H9 (cell line): ENCODE results near the gene C18orf54. TPM values are rescaled to one million over a fixed set of nuclear protein-coding genes. Genes with fewer than 3 reads are reported as not detected.

Experiments
- DNase-seq: peaks from one replicate; pipeline ENCODE4 v3.0.0-alpha.2; 2017
- H2AFZ ChIP-seq: one replicate; pipeline ENCODE4 v1.6.1; 2013; ENCODE audit warnings: mild to moderate bottlenecking, low read length, control low read depth, moderate library complexity
- H2AK5ac ChIP-seq: 2 replicates; pipeline ENCODE4 v1.6.1; 2013; ENCODE audit warnings: low read length, control low read depth, mixed read lengths; ENCODE audit not compliant: insufficient read length
- H2BK120ac ChIP-seq: one replicate; pipeline ENCODE4 v1.6.1; 2013; ENCODE audit warnings: low read depth, mild to moderate bottlenecking, low read length, control low read depth, inconsistent platforms; ENCODE audit not compliant: poor library complexity, severe bottlenecking
- H2BK12ac ChIP-seq: 2 replicates; pipeline ENCODE4 v1.6.1; 2013; ENCODE audit warnings: low read length, control low read depth, mixed read lengths, low read depth; ENCODE audit not compliant: insufficient read length
- H2BK15ac ChIP-seq: 2 replicates; pipeline ENCODE4 v1.6.1; 2013; ENCODE audit warnings: low read depth, low read length, control low read depth
- H2BK20ac ChIP-seq: one replicate; pipeline ENCODE4 v1.6.1; 2013; ENCODE audit warnings: low read depth, mild to moderate bottlenecking, low read length, control low read depth, inconsistent platforms; ENCODE audit not compliant: poor library complexity, severe bottlenecking
- H2BK5ac ChIP-seq: 2 replicates; pipeline ENCODE4 v1.6.1; 2013; ENCODE audit warnings: low read length, control low read depth, mixed read lengths; ENCODE audit not compliant: insufficient read length
- H3K14ac ChIP-seq: 2 replicates; pipeline ENCODE4 v1.6.1; 2013; ENCODE audit warnings: low read length, control low read depth; ENCODE audit not compliant: insufficient read depth
- H3K18ac ChIP-seq: 2 replicates; pipeline ENCODE4 v1.6.1; 2013; ENCODE audit warnings: low read depth, mild to moderate bottlenecking, mixed read lengths, low read length, control low read depth; ENCODE audit not compliant: insufficient read length
- H3K23ac ChIP-seq: 2 replicates; pipeline ENCODE4 v1.6.1; 2013; ENCODE audit warnings: low read length, control low read depth, mixed read lengths, low read depth; ENCODE audit not compliant: insufficient read length
- H3K23me2 ChIP-seq: 2 replicates; pipeline ENCODE4 v1.6.1; 2013; ENCODE audit warnings: low read depth, mild to moderate bottlenecking, mixed read lengths, low read length, control low read depth; ENCODE audit not compliant: insufficient read length, poor library complexity, severe bottlenecking
- H3K27ac ChIP-seq: 2 replicates; pipeline ENCODE4 v1.5.1; 2013; ENCODE audit warnings: low read length, control low read depth, mixed read lengths, low read depth; ENCODE audit not compliant: insufficient read length
- H3K27me3 ChIP-seq: 2 replicates; pipeline ENCODE4 v1.6.1; 2013; ENCODE audit warnings: low read length, control low read depth, inconsistent platforms; ENCODE audit not compliant: insufficient read depth
- H3K4ac ChIP-seq: 2 replicates; pipeline ENCODE4 v1.6.1; 2013; ENCODE audit warnings: low read depth, mild to moderate bottlenecking, control low read depth, inconsistent platforms, low read length, moderate library complexity
- H3K4me1 ChIP-seq: 2 replicates; pipeline ENCODE4 v1.6.1; 2013; ENCODE audit warnings: low read length, control low read depth, inconsistent platforms; ENCODE audit not compliant: insufficient read depth
- H3K4me2 ChIP-seq: 2 replicates; pipeline ENCODE4 v1.6.1; 2013; ENCODE audit warnings: low read length, control low read depth, mixed read lengths; ENCODE audit not compliant: insufficient read length, insufficient read depth
- H3K56ac ChIP-seq: 2 replicates; pipeline ENCODE4 v1.6.1; 2013; ENCODE audit warnings: low read depth, mild to moderate bottlenecking, mixed read lengths, low read length, control low read depth; ENCODE audit not compliant: insufficient read length
- H3K79me1 ChIP-seq: 2 replicates; pipeline ENCODE4 v1.6.1; 2013; ENCODE audit warnings: low read depth, mild to moderate bottlenecking, moderate library complexity, low read length, control low read depth, inconsistent platforms; ENCODE audit not compliant: insufficient read depth, poor library complexity, severe bottlenecking
- H3K79me2 ChIP-seq: 2 replicates; pipeline ENCODE4 v1.6.1; 2013; ENCODE audit warnings: low read length, control low read depth, inconsistent platforms; ENCODE audit not compliant: insufficient read depth
- H3K9ac ChIP-seq: 2 replicates; pipeline ENCODE4 v1.6.1; 2013; ENCODE audit warnings: low read length, control low read depth, mixed read lengths; ENCODE audit not compliant: insufficient read length; ENCODE audit errors: extremely low read depth
- H3K9me3 ChIP-seq: one replicate; pipeline ENCODE4 v1.6.1; 2013; ENCODE audit warnings: low read depth, low read length, inconsistent platforms; ENCODE audit not compliant: control insufficient read depth
- H3T11ph ChIP-seq: one replicate; pipeline ENCODE4 v1.6.1; 2013; ENCODE audit warnings: mild to moderate bottlenecking, low read length, control low read depth, inconsistent platforms
- H4K20me1 ChIP-seq: one replicate; pipeline ENCODE4 v1.6.1; 2013; ENCODE audit not compliant: control insufficient read depth, insufficient read length, insufficient read depth
- H4K5ac ChIP-seq: 2 replicates; pipeline ENCODE4 v1.6.1; 2013; ENCODE audit warnings: low read depth, mild to moderate bottlenecking, mixed read lengths, low read length, control low read depth; ENCODE audit not compliant: insufficient read length
- H4K8ac ChIP-seq: replicated peaks from 2 replicates; pipeline ENCODE4 v1.6.1; 2013; ENCODE audit warnings: low read length, control low read depth, mixed read lengths, low read depth; ENCODE audit not compliant: insufficient read length
- H4K91ac ChIP-seq: 2 replicates; pipeline ENCODE4 v1.6.1; 2013; ENCODE audit warnings: low read depth, mild to moderate bottlenecking, moderate library complexity, mixed read lengths, low read length, control low read depth; ENCODE audit not compliant: insufficient read length
- H3K27ac Mint-ChIP-seq, 3 experiments: 2 replicates in 2 of 3; 3 replicates in 1 of 3; pipeline ENCODE4 v1.8.0; 2020 to 2021; ENCODE audit warnings: mixed read lengths in 3 of 3, mild to moderate bottlenecking in 1 of 3, moderate library complexity in 1 of 3
- H3K27me3 Mint-ChIP-seq: 2 replicates; pipeline ENCODE4 v1.8.0; 2021; ENCODE audit warnings: low read depth, mild to moderate bottlenecking, moderate library complexity, mixed read lengths
- H3K36me3 Mint-ChIP-seq, 3 experiments: 2 replicates in 2 of 3; 3 replicates in 1 of 3; pipeline ENCODE4 v1.8.0; 2020 to 2021; ENCODE audit warnings: low read depth in 3 of 3, mixed read lengths in 3 of 3; ENCODE audit not compliant: insufficient read depth in 1 of 3
- H3K4me1 Mint-ChIP-seq, 2 experiments: 2 replicates each; pipeline ENCODE4 v1.8.0; 2020; ENCODE audit warnings: mixed read lengths in 2 of 2
- H3K4me3 Mint-ChIP-seq, 2 experiments: 2 replicates in 1 of 2; 3 replicates in 1 of 2; pipeline ENCODE4 v1.8.0; 2020 to 2021; ENCODE audit warnings: mild to moderate bottlenecking in 2 of 2, mixed read lengths in 2 of 2, moderate library complexity in 1 of 2
- H3K9me3 Mint-ChIP-seq, 2 experiments: 2 replicates in 1 of 2; 3 replicates in 1 of 2; pipeline ENCODE4 v1.8.0; 2020; ENCODE audit warnings: mild to moderate bottlenecking in 2 of 2, mixed read lengths in 2 of 2, moderate library complexity in 1 of 2
- WGBS: extraction: QIAGEN DNeasy Blood & Tissue Kit; methylation state at CpG from one replicate; pipeline ENCODE4 v1.1.7; 2013; ENCODE audit warnings: missing lambda C conversion rate, low lambda C conversion rate, mixed read lengths; ENCODE audit not compliant: insufficient read length; ENCODE audit errors: extremely low coverage; 5-methylcytosine and 5-hydroxymethylcytosine counted together
- total RNA-seq: library from RNA; stranded (reverse); gene quantifications from 2 replicates; pipeline ENCODE4 v1.2.1, GENCODE V29; 2021
- TF ChIP-seq, protein P1 (sequence below): fragments of 200-600 bp; sonication (generic); conservative IDR thresholded peaks from 3 replicates; pipeline ENCODE4 v1.8.0; 2021; ENCODE audit warnings: antibody characterized with exemption, mild to moderate bottlenecking

The C18orf54 gene
- total RNA-seq, 1 experiment from 2014 or later = 21.6 TPM

DNA sequence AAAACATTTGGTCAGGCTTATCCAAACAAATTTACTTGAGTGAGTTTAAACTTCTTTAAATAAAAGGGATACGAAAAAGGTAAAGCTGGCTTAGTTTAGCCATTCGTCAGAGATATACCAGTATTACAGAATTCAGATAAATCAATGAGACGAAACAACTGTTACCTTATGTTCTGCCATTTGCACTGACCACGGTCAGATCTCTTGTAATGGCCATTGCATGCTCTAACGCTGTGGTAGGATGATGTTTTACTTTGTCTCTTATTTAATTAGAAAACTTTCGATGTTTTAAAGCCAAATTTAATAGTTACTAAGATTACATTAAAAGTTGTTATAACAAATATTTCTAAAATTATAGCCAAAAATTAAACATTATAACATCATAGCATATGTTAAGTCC lies 1.5 kb downstream of the C18orf54 start:
- Histone ChIP-seq H3K23ac (no peak overlapping the region), H3K23me2 (peaks cover 11% of the 10 kb centered on the region), H2AFZ (no peak overlapping the region), H3K27me3 (no peaks in the 10 kb centered on the region), H2BK120ac (no peak overlapping the region), H3K79me1 (no peaks in the 10 kb centered on the region), H3K79me2 (peaks cover 2% of the 10 kb centered on the region; the same call in 1 of the 2 replicates), H2BK5ac (no peak overlapping the region), H4K20me1 (no peaks in the 10 kb centered on the region), H4K91ac (no peak overlapping the region), H3K27ac (no peak overlapping the region), H3K4ac (no peak overlapping the region), H3K18ac (no peak overlapping the region), H2BK15ac (no peak overlapping the region), H3K9me3 (no peaks in the 10 kb centered on the region), H3K56ac (no peak overlapping the region), H3K9ac (no peak overlapping the region), H3K4me2 (peak overlapping the region; percentile 98), H3K14ac (no peak overlapping the region), H3T11ph (no peak overlapping the region), H2BK20ac (no peak overlapping the region), H4K5ac (no peak overlapping the region), H4K8ac (no peak overlapping the region), H2BK12ac (no peak overlapping the region), H3K4me1 (peaks cover 3% of the 10 kb centered on the region; the same call in 1 of the 2 replicates), H2AK5ac (no peak overlapping the region)
- H3K36me3 Mint-ChIP-seq = peaks cover 13 to 30% (median 24%) of the 10 kb centered on the region in 3 experiments; a peak in 6 of 7 replicates
- H3K27me3 Mint-ChIP-seq = no peaks in the 10 kb centered on the region; the same call in 1 of the 2 replicates
- peak overlapping the region; percentile 99 to 100 for H3K4me3 Mint-ChIP-seq
- TF ChIP-seq, protein P1, sequence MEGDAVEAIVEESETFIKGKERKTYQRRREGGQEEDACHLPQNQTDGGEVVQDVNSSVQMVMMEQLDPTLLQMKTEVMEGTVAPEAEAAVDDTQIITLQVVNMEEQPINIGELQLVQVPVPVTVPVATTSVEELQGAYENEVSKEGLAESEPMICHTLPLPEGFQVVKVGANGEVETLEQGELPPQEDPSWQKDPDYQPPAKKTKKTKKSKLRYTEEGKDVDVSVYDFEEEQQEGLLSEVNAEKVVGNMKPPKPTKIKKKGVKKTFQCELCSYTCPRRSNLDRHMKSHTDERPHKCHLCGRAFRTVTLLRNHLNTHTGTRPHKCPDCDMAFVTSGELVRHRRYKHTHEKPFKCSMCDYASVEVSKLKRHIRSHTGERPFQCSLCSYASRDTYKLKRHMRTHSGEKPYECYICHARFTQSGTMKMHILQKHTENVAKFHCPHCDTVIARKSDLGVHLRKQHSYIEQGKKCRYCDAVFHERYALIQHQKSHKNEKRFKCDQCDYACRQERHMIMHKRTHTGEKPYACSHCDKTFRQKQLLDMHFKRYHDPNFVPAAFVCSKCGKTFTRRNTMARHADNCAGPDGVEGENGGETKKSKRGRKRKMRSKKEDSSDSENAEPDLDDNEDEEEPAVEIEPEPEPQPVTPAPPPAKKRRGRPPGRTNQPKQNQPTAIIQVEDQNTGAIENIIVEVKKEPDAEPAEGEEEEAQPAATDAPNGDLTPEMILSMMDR = no peak
- no peak for DNase-seq
- H3K4me1 Mint-ChIP-seq = peaks cover 23 to 28% of the 10 kb centered on the region in 2 experiments
- no peaks in the 10 kb centered on the region; a peak in 2 of 5 replicates for H3K9me3 Mint-ChIP-seq
- WGBS = no CpG with 5 or more reads among the region's 6 CpGs
- no peak overlapping the region for H3K27ac Mint-ChIP-seq
